HL-60 (cell line): ENCODE measurements around the gene IFIT2.

ENCODE experiments used
- DNase-seq, 2 experiments: peaks; one replicate each; pipeline ENCODE4 v3.0.0-alpha.2; 2010 to 2020; ENCODE audit warnings: low read depth in 1 of 2, low spot score in 1 of 2
- H3K27ac ChIP-seq: fragments of 250-450 bp; sonication (Bioruptor Pico); replicated peaks from 2 replicates; pipeline ENCODE4 v1.5.1; 2020; ENCODE audit warnings: mild to moderate bottlenecking, moderate library complexity
- H3K27me3 ChIP-seq: fragments of 250-450 bp; sonication (Bioruptor Pico); 2 replicates; pipeline ENCODE4 v1.5.1; 2021; ENCODE audit warnings: mild to moderate bottlenecking, moderate library complexity; ENCODE audit not compliant: insufficient read depth, poor library complexity, severe bottlenecking
- H3K4me3 ChIP-seq: replicated peaks from 2 replicates; pipeline ENCODE4 v1.5.1; 2011; ENCODE audit warnings: mild to moderate bottlenecking, control low read depth, low read length; ENCODE audit not compliant: insufficient read depth
- CTCF ChIP-seq: IDR thresholded peaks from one replicate; pipeline ENCODE4 v1.5.1; 2011; ENCODE audit warnings: low read length, control low read depth, inconsistent platforms; ENCODE audit not compliant: insufficient read depth
- GABPA ChIP-seq: IDR thresholded peaks from 2 replicates; pipeline ENCODE4 v1.6.1; 2012; ENCODE audit warnings: low read depth
- POLR2AphosphoS5 ChIP-seq: IDR thresholded peaks from 2 replicates; pipeline ENCODE4 v1.6.1; 2012; ENCODE audit warnings: low read depth
- REST ChIP-seq: IDR thresholded peaks from 2 replicates; pipeline ENCODE4 v1.6.1; 2012; ENCODE audit warnings: low read depth; ENCODE audit not compliant: insufficient replicate concordance
- SPI1 ChIP-seq: IDR thresholded peaks from 2 replicates; pipeline ENCODE4 v1.6.1; 2012; ENCODE audit warnings: low read depth, mild to moderate bottlenecking, borderline replicate concordance

The IFIT2 gene

DNA sequence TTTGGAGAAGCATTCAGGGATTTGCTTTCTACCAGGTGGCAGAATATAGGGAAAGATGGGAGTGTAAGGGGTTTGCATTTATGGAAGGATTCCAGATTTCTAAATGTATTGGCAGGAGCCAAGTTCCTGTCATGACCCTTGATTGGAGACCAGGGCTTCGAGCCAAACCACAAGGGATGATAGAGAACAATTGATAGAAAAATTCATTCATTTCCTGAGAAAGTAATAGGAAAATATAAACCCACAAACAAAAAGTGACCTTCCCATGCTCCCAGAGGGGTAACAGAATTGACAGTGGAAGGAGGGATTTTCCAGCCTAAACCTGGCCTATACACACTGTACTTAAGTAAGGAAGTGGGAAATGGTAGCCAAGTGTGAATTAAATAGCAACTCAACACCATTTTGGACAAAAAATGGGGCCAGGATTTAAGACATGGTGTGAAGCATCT lies 22.4 kb upstream of the IFIT2 start:
- H3K4me3 ChIP-seq: no peak overlapping the region
- no peak overlapping the region for H3K27ac ChIP-seq
- no peak for TF ChIP-seq REST
- DNase-seq: no peak
- H3K27me3 ChIP-seq: no peaks in the 10 kb centered on the region

- H3K27ac ChIP-seq: no peak overlapping the region
- TF ChIP-seq REST (no peak), SPI1 (no peak), CTCF (no peak), GABPA (no peak), POLR2AphosphoS5 (no peak)
- no peak for DNase-seq
- H3K4me3 ChIP-seq: no peak overlapping the region
- no peaks in the 10 kb centered on the region for H3K27me3 ChIP-seq
Observed at GRCh38 chr10:89280508-89280907, 21.3 kb upstream of the IFIT2 start.

DNA sequence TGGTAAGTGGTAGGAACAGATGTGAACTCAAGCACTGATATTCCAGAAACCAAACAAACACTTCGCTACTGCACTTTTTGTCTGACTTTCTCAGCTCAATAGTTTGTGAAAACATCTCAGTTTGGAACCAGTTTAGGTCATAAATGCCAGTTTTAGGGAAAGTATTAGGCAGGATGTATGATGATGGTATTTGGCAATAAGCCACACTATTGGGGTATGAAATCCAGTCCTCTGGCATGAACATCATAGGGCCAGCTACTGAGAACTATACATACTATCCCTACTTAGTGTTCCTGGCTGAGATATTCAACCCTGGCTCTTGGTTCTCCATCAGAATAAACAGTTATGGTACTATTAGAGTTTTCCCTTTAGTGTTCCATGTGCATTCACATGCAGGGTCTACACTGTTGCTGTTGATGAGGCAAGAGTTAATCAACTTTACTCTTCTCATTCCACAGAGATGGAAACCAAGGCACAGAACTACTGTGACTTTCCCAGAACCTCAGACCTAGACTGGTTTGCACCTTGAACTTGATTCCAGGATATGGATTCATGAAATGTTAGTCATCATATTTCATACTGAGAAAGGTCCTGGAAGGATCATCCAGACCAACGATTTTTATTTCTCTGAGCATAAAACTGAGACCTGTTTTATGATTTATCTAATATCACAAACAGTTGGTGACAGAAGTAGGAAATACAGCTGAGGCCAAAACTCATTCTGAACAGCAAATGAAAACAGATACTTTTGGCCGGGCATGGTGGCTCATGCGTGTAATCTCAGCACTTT lies 20.0 kb upstream of the IFIT2 start:
- Histone ChIP-seq H3K4me3 (no peak overlapping the region), H3K27me3 (no peaks in the 10 kb centered on the region), H3K27ac (no peak overlapping the region)
- TF ChIP-seq GABPA: no peak
- no peak for TF ChIP-seq SPI1
- no peak for TF ChIP-seq POLR2AphosphoS5
- TF ChIP-seq REST: no peak
- DNase-seq: no peak
